Gastroesophageal sphincter (tissue), 3 donors: Measurements from ENCODE around the gene VSIG10L2.

Experiments
- EP300 ChIP-seq: sonication (generic); formaldehyde crosslinking; IDR thresholded peaks from one replicate; pipeline ENCODE4 v1.6.1; 2017; ENCODE audit warnings: antibody characterized with exemption, mild to moderate bottlenecking
- POLR2A ChIP-seq, 2 donors: fragments of 450-650 bp; IDR thresholded peaks; one replicate each; pipeline ENCODE4 v1.6.1; 2017; ENCODE audit warnings: antibody characterized with exemption in 2 of 2, mild to moderate bottlenecking in 2 of 2, moderate library complexity in 1 of 2
- POLR2AphosphoS5 ChIP-seq: sonication (generic); formaldehyde crosslinking; IDR thresholded peaks from one replicate; pipeline ENCODE4 v1.6.1; 2017; ENCODE audit warnings: antibody characterized with exemption
- TF ChIP-seq, protein P1 (sequence below), 4 experiments: fragments of 200-600 bp in 2 of 4; fragments of 450-650 bp in 2 of 4; sonication (generic) in 1 of 4; IDR thresholded peaks; one replicate each; pipeline ENCODE4 v1.5.1; 2017 to 2019; ENCODE audit warnings: antibody characterized with exemption in 4 of 4, mild to moderate bottlenecking in 2 of 4, moderate library complexity in 2 of 4

DNA sequence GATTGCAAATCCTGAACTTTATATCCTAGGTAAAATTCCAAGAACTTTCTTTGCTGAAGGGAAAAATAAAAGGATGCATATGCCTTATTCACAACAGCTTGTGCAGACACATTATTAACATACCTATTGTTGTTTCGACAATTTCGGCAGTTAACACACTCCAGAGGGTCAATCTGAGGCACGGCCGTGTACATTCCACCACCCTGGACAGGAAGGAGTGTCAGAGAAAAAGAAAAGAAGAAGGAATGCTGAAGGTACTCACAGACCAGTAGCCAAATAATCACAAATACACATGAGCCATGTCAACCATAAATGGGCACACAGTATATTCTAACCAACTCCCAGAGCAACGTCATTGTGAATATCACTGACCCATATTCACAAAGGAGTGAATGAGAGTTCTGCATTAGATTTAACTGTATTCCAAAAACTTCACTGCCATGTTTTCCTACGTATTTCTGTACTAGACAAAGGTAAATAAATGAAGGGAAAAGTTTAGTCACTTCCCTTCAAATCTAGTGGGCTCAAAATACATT is 32.4 kb downstream of the VSIG10L2 start:
- TF ChIP-seq EP300 (no peak), POLR2A (IDR thresholded peaks at IDR 0.05) (no peak), POLR2AphosphoS5 (no peak)
- TF ChIP-seq, protein P1, sequence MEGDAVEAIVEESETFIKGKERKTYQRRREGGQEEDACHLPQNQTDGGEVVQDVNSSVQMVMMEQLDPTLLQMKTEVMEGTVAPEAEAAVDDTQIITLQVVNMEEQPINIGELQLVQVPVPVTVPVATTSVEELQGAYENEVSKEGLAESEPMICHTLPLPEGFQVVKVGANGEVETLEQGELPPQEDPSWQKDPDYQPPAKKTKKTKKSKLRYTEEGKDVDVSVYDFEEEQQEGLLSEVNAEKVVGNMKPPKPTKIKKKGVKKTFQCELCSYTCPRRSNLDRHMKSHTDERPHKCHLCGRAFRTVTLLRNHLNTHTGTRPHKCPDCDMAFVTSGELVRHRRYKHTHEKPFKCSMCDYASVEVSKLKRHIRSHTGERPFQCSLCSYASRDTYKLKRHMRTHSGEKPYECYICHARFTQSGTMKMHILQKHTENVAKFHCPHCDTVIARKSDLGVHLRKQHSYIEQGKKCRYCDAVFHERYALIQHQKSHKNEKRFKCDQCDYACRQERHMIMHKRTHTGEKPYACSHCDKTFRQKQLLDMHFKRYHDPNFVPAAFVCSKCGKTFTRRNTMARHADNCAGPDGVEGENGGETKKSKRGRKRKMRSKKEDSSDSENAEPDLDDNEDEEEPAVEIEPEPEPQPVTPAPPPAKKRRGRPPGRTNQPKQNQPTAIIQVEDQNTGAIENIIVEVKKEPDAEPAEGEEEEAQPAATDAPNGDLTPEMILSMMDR (IDR thresholded peaks at IDR 0.05) = no peak
